Muscle layer of colon (tissue), 2 donors: Measurements from ENCODE around the gene CHMP6.

ENCODE experiments used
- H3K27ac ChIP-seq: one replicate; pipeline ENCODE4 v1.7.0; 2013; ENCODE audit warnings: low read depth, mild to moderate bottlenecking, low read length, moderate library complexity
- H3K27me3 ChIP-seq, 2 donors: one replicate each; pipeline ENCODE4 v1.7.0; 2013; ENCODE audit warnings: low read length in 2 of 2, mild to moderate bottlenecking in 2 of 2; ENCODE audit not compliant: insufficient read depth in 2 of 2, control insufficient read depth in 1 of 2
- H3K36me3 ChIP-seq: one replicate; pipeline ENCODE4 v1.7.0; 2013; ENCODE audit warnings: mild to moderate bottlenecking, low read length; ENCODE audit not compliant: insufficient read depth
- H3K4me1 ChIP-seq: one replicate; pipeline ENCODE4 v1.7.0; 2013; ENCODE audit warnings: mild to moderate bottlenecking, low read length; ENCODE audit not compliant: insufficient read depth
- H3K4me3 ChIP-seq, 2 donors: one replicate each; pipeline ENCODE4 v1.7.0; 2013; ENCODE audit warnings: low read length in 2 of 2, low read depth in 1 of 2, mild to moderate bottlenecking in 1 of 2, moderate library complexity in 1 of 2
- H3K9ac ChIP-seq: one replicate; pipeline ENCODE4 v1.7.0; 2013; ENCODE audit warnings: low read length
- H3K9me3 ChIP-seq: one replicate; pipeline ENCODE4 v1.7.0; 2013; ENCODE audit warnings: mild to moderate bottlenecking, low read length
- donor health status: abdominal sarcoma.
- donor health status: Adenocarcinoma of cecum.

Gene CHMP6

GRCh38 chr17:80967404-80967872 lies 24.2 kb upstream of the CHMP6 start:
- Histone ChIP-seq H3K27ac (peak overlapping the region; percentile 47), H3K9ac (no peak overlapping the region), H3K36me3 (no peaks in the 10 kb centered on the region), H3K27me3 (peaks cover 0 to 20% of the 10 kb centered on the region in 2 donors), H3K4me1 (peaks cover 34% of the 10 kb centered on the region), H3K4me3 (no peak overlapping the region), H3K9me3 (no peaks in the 10 kb centered on the region)

GRCh38 chr17:80968602-80969029 lies 23.0 kb upstream of the CHMP6 start:
- H3K9me3 ChIP-seq: no peaks in the 10 kb centered on the region
- peaks cover 0 to 20% of the 10 kb centered on the region in 2 donors for H3K27me3 ChIP-seq
- H3K4me3 ChIP-seq: peak overlapping the region in 1 of 2 donors; percentile 5
- peaks cover 31% of the 10 kb centered on the region for H3K4me1 ChIP-seq
- H3K9ac ChIP-seq: no peak overlapping the region
- H3K36me3 ChIP-seq: no peaks in the 10 kb centered on the region
- peak overlapping the region; percentile 47 for H3K27ac ChIP-seq

GRCh38 chr17:80969030-80969673 lies 22.5 kb upstream of the CHMP6 start:
- H3K27ac ChIP-seq: peak overlapping the region; percentile 47
- H3K9ac ChIP-seq: no peak overlapping the region
- H3K4me1 ChIP-seq: peaks cover 31% of the 10 kb centered on the region
- H3K27me3 ChIP-seq: peaks cover 0 to 20% of the 10 kb centered on the region in 2 donors
- H3K9me3 ChIP-seq: no peaks in the 10 kb centered on the region
- H3K36me3 ChIP-seq: no peaks in the 10 kb centered on the region
- peak overlapping the region; percentile 5 to 25 for H3K4me3 ChIP-seq

GRCh38 chr17:80969674-80970043 lies 22.0 kb upstream of the CHMP6 start:
- Histone ChIP-seq H3K27me3 (peaks cover 0 to 20% of the 10 kb centered on the region in 2 donors), H3K9ac (no peak overlapping the region), H3K4me3 (peak overlapping the region in 1 of 2 donors; percentile 25), H3K9me3 (no peaks in the 10 kb centered on the region), H3K27ac (no peak overlapping the region), H3K36me3 (no peaks in the 10 kb centered on the region), H3K4me1 (peaks cover 31% of the 10 kb centered on the region)

- Histone ChIP-seq H3K4me1 (peaks cover 31% of the 10 kb centered on the region), H3K27ac (no peak overlapping the region), H3K9ac (peak overlapping the region; percentile 10), H3K4me3 (peak overlapping the region in 1 of 2 donors; percentile 25), H3K9me3 (no peaks in the 10 kb centered on the region), H3K27me3 (peaks cover 0 to 20% of the 10 kb centered on the region in 2 donors), H3K36me3 (no peaks in the 10 kb centered on the region)
Measured at GRCh38 chr17:80970044-80970761, 21.4 kb upstream of the CHMP6 start.

GRCh38 chr17:80970762-80971703 lies 20.6 kb upstream of the CHMP6 start:
- peak overlapping the region; percentile 10 for H3K9ac ChIP-seq
- H3K4me1 ChIP-seq: peaks cover 31% of the 10 kb centered on the region

GRCh38 chr17:80971704-80972304 lies 19.8 kb upstream of the CHMP6 start:
- H3K4me1 ChIP-seq: peaks cover 31% of the 10 kb centered on the region
- H3K27me3 ChIP-seq: peaks cover 0 to 20% of the 10 kb centered on the region in 2 donors
- H3K36me3 ChIP-seq: no peaks in the 10 kb centered on the region
- H3K27ac ChIP-seq: no peak overlapping the region
- H3K9ac ChIP-seq: no peak overlapping the region
- no peaks in the 10 kb centered on the region for H3K9me3 ChIP-seq
- H3K4me3 ChIP-seq: no peak overlapping the region

More at GRCh38 chr17:80970762-80971703, 20.6 kb upstream of the CHMP6 start:
- H3K9me3 ChIP-seq: no peaks in the 10 kb centered on the region
- no peaks in the 10 kb centered on the region for H3K36me3 ChIP-seq
- no peak overlapping the region for H3K27ac ChIP-seq
- H3K27me3 ChIP-seq: peaks cover 0 to 20% of the 10 kb centered on the region in 2 donors
- peak overlapping the region in 1 of 2 donors; percentile 25 for H3K4me3 ChIP-seq

- no peaks in the 10 kb centered on the region for H3K9me3 ChIP-seq
- H3K36me3 ChIP-seq: no peaks in the 10 kb centered on the region
- H3K9ac ChIP-seq: no peak overlapping the region
- no peak overlapping the region for H3K4me3 ChIP-seq
- H3K27me3 ChIP-seq: peaks cover 0 to 7% of the 10 kb centered on the region in 2 donors
- no peaks in the 10 kb centered on the region for H3K4me1 ChIP-seq
- no peak overlapping the region for H3K27ac ChIP-seq
Measured at GRCh38 chr17:80976701-80977100, 14.9 kb upstream of the CHMP6 start.

- H3K9ac ChIP-seq: no peak overlapping the region
- H3K4me3 ChIP-seq: no peak overlapping the region
- H3K9me3 ChIP-seq: no peaks in the 10 kb centered on the region
- no peak overlapping the region for H3K27ac ChIP-seq
- H3K4me1 ChIP-seq: no peaks in the 10 kb centered on the region
- H3K27me3 ChIP-seq: peaks cover 0 to 2% of the 10 kb centered on the region in 2 donors
- no peaks in the 10 kb centered on the region for H3K36me3 ChIP-seq
Measured at GRCh38 chr17:80977172-80977571, 14.5 kb upstream of the CHMP6 start.

- Histone ChIP-seq H3K4me1 (no peaks in the 10 kb centered on the region), H3K9ac (no peak overlapping the region), H3K27me3 (no peaks in the 10 kb centered on the region), H3K4me3 (no peak overlapping the region), H3K9me3 (no peaks in the 10 kb centered on the region), H3K27ac (no peak overlapping the region), H3K36me3 (no peaks in the 10 kb centered on the region)
Measured at GRCh38 chr17:80978499-80979497, 12.8 kb upstream of the CHMP6 start.
